Caco-2 (cell line): ENCODE results near the gene TNNI3K. TPM values are rescaled to one million over a fixed set of nuclear protein-coding genes. Genes with fewer than 3 reads are reported as not detected.

Experiments
- BruUV-seq: library from RNA; stranded (reverse); fragments of 400-500 nt; replicated peaks from 2 replicates; lab custom pipeline; 2021; lab: Mats Ljungman, UMichigan
- CTCF ChIA-PET: fragments of 300-600 bp; sonication (Branson Sonifier 250); formaldehyde crosslinking; loops from one replicate; lab custom pipeline; 2022; ENCODE audit warnings: antibody characterized with exemption; lab: Charles Lee
- POLR2A ChIA-PET: fragments of 300-600 bp; sonication (Branson Sonifier 250); formaldehyde crosslinking; loops from one replicate; lab custom pipeline; 2022; ENCODE audit warnings: antibody characterized with exemption; lab: Charles Lee
- DNase-seq, 2 experiments: peaks; one replicate each; pipeline versions ENCODE4 v3.0.0 to v3.0.0-alpha.2; 2020 to 2022
- H3K27me3 ChIP-seq: replicated peaks from 2 replicates; pipeline ENCODE4 v1.6.0; 2011; ENCODE audit warnings: low read length; ENCODE audit not compliant: control insufficient read depth, insufficient read depth
- H3K36me3 ChIP-seq: 2 replicates; pipeline ENCODE4 v1.5.1; 2011; ENCODE audit warnings: low read length; ENCODE audit not compliant: control insufficient read depth, insufficient read depth
- H3K4me1 ChIP-seq: fragments of 250-450 bp; sonication (Bioruptor Pico); 2 replicates; pipeline ENCODE4 v1.5.1; 2020; ENCODE audit warnings: mild to moderate bottlenecking
- H3K4me3 ChIP-seq: 2 replicates; pipeline ENCODE4 v1.5.1; 2011; ENCODE audit warnings: low read depth, mild to moderate bottlenecking, control low read depth, low read length
- H3K9me3 ChIP-seq: fragments of 250-450 bp; sonication (Bioruptor Pico); 2 replicates; pipeline ENCODE4 v1.5.1; 2020; ENCODE audit warnings: mild to moderate bottlenecking, moderate library complexity
- H3K27ac Mint-ChIP-seq: one replicate; pipeline ENCODE4 v1.8.0; 2022; ENCODE audit warnings: mixed read lengths; ENCODE audit not compliant: unreplicated experiment
- H3K27me3 Mint-ChIP-seq: one replicate; pipeline ENCODE4 v1.8.0; 2022; ENCODE audit warnings: mixed read lengths; ENCODE audit not compliant: insufficient read depth, unreplicated experiment
- H3K36me3 Mint-ChIP-seq: one replicate; pipeline ENCODE4 v1.8.0; 2022; ENCODE audit warnings: mild to moderate bottlenecking, mixed read lengths; ENCODE audit not compliant: insufficient read depth, unreplicated experiment
- H3K4me1 Mint-ChIP-seq: one replicate; pipeline ENCODE4 v1.8.0; 2022; ENCODE audit warnings: low read depth, mixed read lengths; ENCODE audit not compliant: unreplicated experiment
- H3K4me3 Mint-ChIP-seq: one replicate; pipeline ENCODE4 v1.8.0; 2022; ENCODE audit warnings: mild to moderate bottlenecking, moderate library complexity, mixed read lengths; ENCODE audit not compliant: unreplicated experiment
- H3K9me3 Mint-ChIP-seq: one replicate; pipeline ENCODE4 v1.8.0; 2022; ENCODE audit warnings: mixed read lengths; ENCODE audit not compliant: unreplicated experiment
- CTCF ChIP-seq, 2 experiments: fragments of 200-600 bp in 1 of 2; IDR thresholded peaks; 1 replicate in 1 of 2; 2 replicates in 1 of 2; pipeline versions ENCODE4 v1.5.1 to v1.8.0; 2011 to 2022; ENCODE audit warnings: antibody characterized with exemption in 1 of 2, control low read depth in 1 of 2, inconsistent platforms in 1 of 2, low read depth in 1 of 2, low read length in 1 of 2, mild to moderate bottlenecking in 1 of 2, moderate library complexity in 1 of 2; ENCODE audit not compliant: insufficient read depth in 1 of 2, severe bottlenecking in 1 of 2, unreplicated experiment in 1 of 2
- intact Hi-C: fragments of 100-400 bp; cut with micrococcal nuclease; formaldehyde crosslinking; loops from one replicate; pipeline ENCODE4 v1.10.0; 2022; ENCODE audit not compliant: unreplicated experiment
- total RNA-seq: library from RNA; stranded (reverse); gene quantifications from 2 replicates; pipeline ENCODE4 v1.2.3, GENCODE V29; 2022

The TNNI3K gene
- total RNA-seq, 1 experiment from 2014 or later: not detected

GRCh38 chr1:74333244-74333643 is 98.1 kb downstream of the TNNI3K start:
- H3K27ac Mint-ChIP-seq: no peak overlapping the region
- BruUV-seq: no TSS peak

DNA sequence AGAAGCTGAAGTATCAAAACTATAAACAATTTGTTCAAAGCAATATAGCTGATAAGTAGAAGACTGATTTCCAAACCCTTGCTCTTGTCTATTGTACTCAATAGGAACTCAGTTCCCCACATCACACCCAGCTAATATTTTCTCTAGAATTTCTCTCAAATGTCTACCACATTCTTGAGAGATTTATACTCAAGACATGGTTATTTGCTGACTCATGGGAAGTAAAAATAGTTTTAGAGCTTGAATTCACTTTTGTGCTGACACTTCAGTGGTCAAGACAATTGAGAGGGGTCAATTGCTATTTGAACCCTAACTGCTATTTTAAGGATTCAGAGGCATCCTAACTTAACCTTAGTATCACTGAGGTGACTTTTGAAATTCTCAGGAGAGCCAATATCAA is 99.0 kb downstream of the TNNI3K start:
- no peaks in the 10 kb centered on the region for H3K27me3 ChIP-seq
- no peak overlapping the region for H3K4me3 ChIP-seq
- intact Hi-C loops: no loop called here
- CTCF ChIA-PET: no interaction called here
- BruUV-seq: no TSS peak
- TF ChIP-seq CTCF (IDR thresholded peaks at IDR 0.05; ENCODE audit: insufficient read depth in 1 of 2, low read depth in 1 of 2, low read length in 1 of 2, severe bottlenecking in 1 of 2, unreplicated experiment in 1 of 2): no peak
- H3K36me3 ChIP-seq: no peaks in the 10 kb centered on the region
- H3K27ac Mint-ChIP-seq: no peak overlapping the region
- H3K9me3 ChIP-seq: no peaks in the 10 kb centered on the region
- H3K4me1 ChIP-seq: no peaks in the 10 kb centered on the region
- no peak for DNase-seq
- no peaks in the 10 kb centered on the region for H3K27me3 Mint-ChIP-seq
- H3K36me3 Mint-ChIP-seq: no peaks in the 10 kb centered on the region
- no peaks in the 10 kb centered on the region for H3K4me1 Mint-ChIP-seq
- H3K4me3 Mint-ChIP-seq: no peak overlapping the region
- no peaks in the 10 kb centered on the region for H3K9me3 Mint-ChIP-seq
- POLR2A ChIA-PET: no interaction called here

More at GRCh38 chr1:74333244-74333643, 98.1 kb downstream of the TNNI3K start:
- no peak overlapping the region for H3K4me3 Mint-ChIP-seq
- H3K4me1 Mint-ChIP-seq: no peaks in the 10 kb centered on the region
- Histone ChIP-seq H3K9me3 (no peaks in the 10 kb centered on the region), H3K36me3 (no peaks in the 10 kb centered on the region), H3K27me3 (no peaks in the 10 kb centered on the region), H3K4me1 (no peaks in the 10 kb centered on the region), H3K4me3 (no peak overlapping the region)
- no peaks in the 10 kb centered on the region for H3K27me3 Mint-ChIP-seq
- no peaks in the 10 kb centered on the region for H3K36me3 Mint-ChIP-seq
- POLR2A ChIA-PET: no interaction called here
- intact Hi-C loops: no loop called here
- H3K9me3 Mint-ChIP-seq: no peaks in the 10 kb centered on the region
- DNase-seq: no peak
- CTCF ChIA-PET: no interaction called here
- TF ChIP-seq CTCF (IDR thresholded peaks at IDR 0.05; ENCODE audit: insufficient read depth in 1 of 2, low read depth in 1 of 2, low read length in 1 of 2, severe bottlenecking in 1 of 2, unreplicated experiment in 1 of 2): no peak

GRCh38 chr1:74340656-74341055 is 105.5 kb downstream of the TNNI3K start:
- H3K4me3 ChIP-seq: no peak overlapping the region
- H3K9me3 ChIP-seq: no peaks in the 10 kb centered on the region
- Mint-ChIP-seq H3K27ac (no peak overlapping the region), H3K4me3 (no peak overlapping the region), H3K27me3 (no peaks in the 10 kb centered on the region), H3K36me3 (no peaks in the 10 kb centered on the region), H3K9me3 (no peaks in the 10 kb centered on the region), H3K4me1 (no peaks in the 10 kb centered on the region)
- ChIA-PET POLR2A (no interaction called here), CTCF (no interaction called here)
- H3K4me1 ChIP-seq: no peaks in the 10 kb centered on the region
- no peak for DNase-seq
- no TSS peak for BruUV-seq
- TF ChIP-seq CTCF (IDR thresholded peaks at IDR 0.05; ENCODE audit: insufficient read depth in 1 of 2, low read depth in 1 of 2, low read length in 1 of 2, severe bottlenecking in 1 of 2, unreplicated experiment in 1 of 2): no peak
- intact Hi-C loops: no loop called here
- H3K27me3 ChIP-seq: no peaks in the 10 kb centered on the region
- no peaks in the 10 kb centered on the region for H3K36me3 ChIP-seq
